COLO829 (cell line): ENCODE data around the gene GABRD.

Experiments used
- DNase-seq: peaks from one replicate; pipeline ENCODE4 v3.0.0; 2012; ENCODE audit warnings: low spot score

GABRD gene

GRCh38 chr1:2039251-2039650 is 20.1 kb downstream of the GABRD start:
- no peak for DNase-seq

- no peak for DNase-seq
These were observed 22.2 kb downstream of the GABRD start for GRCh38 chr1:2041305-2041704.

GRCh38 chr1:2041887-2042286 is 22.7 kb downstream of the GABRD start:
- no peak for DNase-seq

GRCh38 chr1:2042830-2043773 is 24.0 kb downstream of the GABRD start:
- DNase-seq, result no peak

GRCh38 chr1:2043886-2044285 is 24.7 kb downstream of the GABRD start:
- no peak for DNase-seq

- peak; percentile 30 for DNase-seq
These were observed 25.6 kb downstream of the GABRD start for GRCh38 chr1:2044510-2045319.

- DNase-seq, result no peak
These were observed 26.5 kb downstream of the GABRD start for GRCh38 chr1:2045468-2046173.

- DNase-seq, result no peak
These were observed 27.2 kb downstream of the GABRD start for GRCh38 chr1:2046174-2046917.

- no peak for DNase-seq
These were observed 28.0 kb downstream of the GABRD start for GRCh38 chr1:2046953-2047748.

- DNase-seq, result no peak
These were observed 28.9 kb downstream of the GABRD start for GRCh38 chr1:2047749-2048729.

GRCh38 chr1:2049225-2049717 is 30.1 kb downstream of the GABRD start:
- no peak for DNase-seq

- DNase-seq, result peak; percentile 22
These were observed 30.7 kb downstream of the GABRD start, which contains the start of gene PRKCZ for GRCh38 chr1:2049718-2050431. TSS of gene PRKCZ (plus strand) at chr1:2050411. CDS start at chr1:2050631, 220 bp downstream.

- no peak for DNase-seq
These were observed 31.3 kb downstream of the GABRD start for GRCh38 chr1:2050461-2050792.

GRCh38 chr1:2050793-2051682 is 31.9 kb downstream of the GABRD start:
- DNase-seq, result no peak

- no peak for DNase-seq
These were observed 33.0 kb downstream of the GABRD start for GRCh38 chr1:2052054-2052679.

GRCh38 chr1:2052756-2053155 is 33.6 kb downstream of the GABRD start:
- no peak for DNase-seq

- DNase-seq, result no peak
These were observed 34.1 kb downstream of the GABRD start for GRCh38 chr1:2053217-2053616.
